Liver (tissue), 3 donors: ENCODE results near the gene MEG3.

Source experiments
- EGR1 ChIP-seq, 2 donors: IDR thresholded peaks; 2 replicates each; pipeline ENCODE4 v1.6.1; 2016 to 2018; ENCODE audit warnings: antibody characterized with exemption in 2 of 2, low read depth in 2 of 2
- JUND ChIP-seq, 2 donors: IDR thresholded peaks; 2 replicates each; pipeline ENCODE4 v1.6.1; 2016; ENCODE audit warnings: antibody characterized with exemption in 2 of 2
- RXRA ChIP-seq, 2 donors: IDR thresholded peaks; 2 replicates each; pipeline ENCODE4 v1.6.1; 2017 to 2018; ENCODE audit warnings: antibody characterized with exemption in 2 of 2, mild to moderate bottlenecking in 1 of 2
- SP1 ChIP-seq: IDR thresholded peaks from 2 replicates; pipeline ENCODE4 v1.6.1; 2018; ENCODE audit warnings: antibody characterized with exemption, mild to moderate bottlenecking
- TF ChIP-seq, protein P1 (sequence below): fragments of 150-350 bp; IDR thresholded peaks from 2 replicates; pipeline ENCODE4 v1.5.1; 2017; ENCODE audit warnings: improper control_type of control experiment, low read depth, low read length; ENCODE audit not compliant: missing input control
- donor health status: healthy.
- donor health status: healthy.

DNA sequence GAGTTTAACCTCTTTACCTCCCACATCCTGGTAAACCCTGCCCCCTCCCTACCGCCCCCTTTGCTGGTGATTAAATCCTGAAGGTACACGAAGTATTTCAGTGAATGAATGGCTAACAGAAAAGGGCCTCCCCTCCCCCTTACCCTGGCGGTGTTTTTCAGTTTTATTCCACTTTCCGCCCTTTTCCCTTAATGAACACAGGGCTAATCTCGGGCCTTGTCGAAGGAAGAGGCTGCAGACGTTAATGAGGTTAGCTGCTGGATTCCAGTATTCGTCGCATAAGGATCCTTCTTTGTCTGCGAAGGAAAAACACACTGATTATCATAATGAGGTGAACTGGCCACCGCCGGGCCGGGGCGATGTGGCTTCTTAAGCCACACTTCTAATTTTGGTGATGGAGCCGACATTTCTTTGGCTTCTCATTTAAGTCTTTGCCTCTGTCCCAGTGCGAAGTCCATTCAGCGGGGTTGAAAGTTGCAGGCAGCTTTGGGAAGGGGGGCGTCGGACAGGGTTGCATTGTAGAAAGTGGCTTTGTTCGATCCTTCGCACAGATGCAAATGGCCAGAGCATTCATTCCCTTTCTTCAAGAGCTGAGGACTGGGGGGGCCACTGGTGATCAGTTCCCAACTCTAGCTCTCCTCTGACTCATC lies 6.5 kb downstream of the MEG3 start:
- TF ChIP-seq RXRA (IDR thresholded peaks at IDR 0.05) = no peak
- TF ChIP-seq, protein P1, sequence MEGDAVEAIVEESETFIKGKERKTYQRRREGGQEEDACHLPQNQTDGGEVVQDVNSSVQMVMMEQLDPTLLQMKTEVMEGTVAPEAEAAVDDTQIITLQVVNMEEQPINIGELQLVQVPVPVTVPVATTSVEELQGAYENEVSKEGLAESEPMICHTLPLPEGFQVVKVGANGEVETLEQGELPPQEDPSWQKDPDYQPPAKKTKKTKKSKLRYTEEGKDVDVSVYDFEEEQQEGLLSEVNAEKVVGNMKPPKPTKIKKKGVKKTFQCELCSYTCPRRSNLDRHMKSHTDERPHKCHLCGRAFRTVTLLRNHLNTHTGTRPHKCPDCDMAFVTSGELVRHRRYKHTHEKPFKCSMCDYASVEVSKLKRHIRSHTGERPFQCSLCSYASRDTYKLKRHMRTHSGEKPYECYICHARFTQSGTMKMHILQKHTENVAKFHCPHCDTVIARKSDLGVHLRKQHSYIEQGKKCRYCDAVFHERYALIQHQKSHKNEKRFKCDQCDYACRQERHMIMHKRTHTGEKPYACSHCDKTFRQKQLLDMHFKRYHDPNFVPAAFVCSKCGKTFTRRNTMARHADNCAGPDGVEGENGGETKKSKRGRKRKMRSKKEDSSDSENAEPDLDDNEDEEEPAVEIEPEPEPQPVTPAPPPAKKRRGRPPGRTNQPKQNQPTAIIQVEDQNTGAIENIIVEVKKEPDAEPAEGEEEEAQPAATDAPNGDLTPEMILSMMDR = no peak
- TF ChIP-seq JUND (IDR thresholded peaks at IDR 0.05) = no peak
- no peak for TF ChIP-seq EGR1 (IDR thresholded peaks at IDR 0.05; ENCODE audit: low read depth in 2 of 2)
- no peak for TF ChIP-seq SP1
